GM18499 (cell line): ENCODE data around the gene CNST.
"Not testable (repeated sequence)": the region's sequence is repeated elsewhere in the genome, so short reads cannot be mapped to it uniquely, and the experiment has no call there.

Experiments
- ATAC-seq: cut with Tn5 transposase; IDR thresholded peaks from one replicate; pipeline ENCODE4 v1.9.1; 2021; ENCODE audit warnings: moderate number of reproducible peaks; ENCODE audit not compliant: insufficient read depth, unreplicated experiment

Gene CNST

GRCh38 chr1:246698466-246699094, 132.3 kb downstream of the CNST start:
- ATAC-seq, result no peak

- ATAC-seq, result peak; percentile 94
These were observed 133.0 kb downstream of the CNST start for GRCh38 chr1:246699095-246699735.

GRCh38 chr1:246703581-246703980, 137.3 kb downstream of the CNST start:
- ATAC-seq, result no peak

- ATAC-seq, result no peak
These were observed 139.1 kb downstream of the CNST start for GRCh38 chr1:246705368-246705767.

GRCh38 chr1:246708166-246708565, 141.9 kb downstream of the CNST start:
- no peak for ATAC-seq

GRCh38 chr1:246709196-246709595, 142.9 kb downstream of the CNST start:
- no peak for ATAC-seq

GRCh38 chr1:246709835-246710234, 143.6 kb downstream of the CNST start:
- ATAC-seq, result no peak

- ATAC-seq, result no peak
These were observed 145.3 kb downstream of the CNST start for GRCh38 chr1:246711548-246712003.

- not testable (repeated sequence) for ATAC-seq
These were observed 146.2 kb downstream of the CNST start for GRCh38 chr1:246712428-246712827.
